GM19351 (cell line): ENCODE measurements around the gene ECHS1.

Experiments
- ATAC-seq: cut with Tn5 transposase; IDR thresholded peaks from one replicate; pipeline ENCODE4 v1.9.1; 2021; ENCODE audit warnings: mild to moderate bottlenecking, moderate library complexity; ENCODE audit not compliant: unreplicated experiment

The ECHS1 gene

DNA sequence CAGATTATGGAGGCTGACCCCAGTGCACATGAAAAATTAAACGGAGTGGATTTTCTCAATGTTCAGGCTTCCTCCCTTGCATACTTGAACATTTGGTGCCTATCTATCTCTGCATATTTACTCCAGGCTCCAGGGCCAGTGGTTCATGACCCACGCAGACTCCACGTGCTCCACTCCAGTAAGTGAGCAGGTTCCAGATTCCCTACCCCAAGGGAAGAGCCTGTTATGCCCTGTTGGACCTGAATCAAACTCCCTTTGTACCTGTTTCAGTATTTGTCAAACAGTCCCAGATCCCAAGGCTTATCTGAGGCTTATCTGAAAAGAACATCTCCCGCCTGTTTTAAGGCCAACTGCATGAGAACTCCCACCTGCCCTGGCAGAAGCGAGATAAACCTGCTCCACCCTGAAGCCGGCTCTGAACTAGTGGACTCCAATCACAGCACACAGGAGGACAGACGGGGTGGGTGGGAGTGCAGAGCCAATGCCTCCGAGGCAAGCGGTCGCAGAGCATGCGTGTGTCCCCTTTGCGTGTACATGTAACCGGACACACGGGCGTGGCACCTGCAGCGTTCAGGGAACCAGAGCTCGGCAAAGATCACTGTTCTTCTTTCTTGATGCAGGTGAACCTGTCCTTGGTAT lies 13.1 kb downstream of the ECHS1 start:
- ATAC-seq = no peak

DNA sequence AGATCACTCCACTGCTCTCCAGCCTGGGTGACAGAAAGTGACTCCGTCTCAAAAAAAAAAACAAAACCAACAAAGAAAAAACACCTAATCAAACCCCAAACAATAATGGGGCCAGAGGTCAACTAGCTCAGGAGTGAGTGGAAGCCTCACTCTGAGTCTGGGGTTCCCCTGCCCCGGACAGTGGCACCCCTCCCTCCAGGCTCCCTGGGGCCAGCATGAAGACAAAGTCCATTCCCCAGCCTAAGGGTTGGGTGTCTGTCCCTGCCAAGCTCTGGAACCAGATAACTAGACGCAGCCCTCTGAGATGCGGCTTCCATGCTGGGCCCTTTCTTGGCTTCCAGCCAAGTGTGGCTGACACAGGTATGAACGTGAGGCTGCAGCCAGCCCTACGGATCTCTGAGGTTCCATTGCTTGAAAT lies 13.6 kb downstream of the ECHS1 start:
- ATAC-seq = no peak

DNA sequence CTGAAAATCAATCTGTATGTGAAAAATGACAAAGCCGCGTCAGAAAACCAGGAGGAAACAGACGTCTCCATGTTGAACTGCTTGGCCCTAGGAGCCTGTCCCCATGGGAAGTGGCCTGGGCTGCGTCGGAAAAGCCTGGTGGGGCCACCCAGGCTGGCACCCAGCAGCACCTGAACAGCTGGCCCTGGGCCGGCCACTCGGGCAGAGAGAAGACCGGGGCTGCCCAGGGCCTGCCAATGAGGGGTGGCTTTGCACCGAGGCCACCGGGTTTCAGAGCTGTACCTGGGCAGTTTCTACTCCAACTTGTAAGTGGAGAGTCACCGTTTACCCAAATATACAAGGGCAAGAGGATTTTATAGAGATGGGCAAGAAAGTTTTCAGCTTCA lies 14.2 kb downstream of the ECHS1 start:
- ATAC-seq = no peak

DNA sequence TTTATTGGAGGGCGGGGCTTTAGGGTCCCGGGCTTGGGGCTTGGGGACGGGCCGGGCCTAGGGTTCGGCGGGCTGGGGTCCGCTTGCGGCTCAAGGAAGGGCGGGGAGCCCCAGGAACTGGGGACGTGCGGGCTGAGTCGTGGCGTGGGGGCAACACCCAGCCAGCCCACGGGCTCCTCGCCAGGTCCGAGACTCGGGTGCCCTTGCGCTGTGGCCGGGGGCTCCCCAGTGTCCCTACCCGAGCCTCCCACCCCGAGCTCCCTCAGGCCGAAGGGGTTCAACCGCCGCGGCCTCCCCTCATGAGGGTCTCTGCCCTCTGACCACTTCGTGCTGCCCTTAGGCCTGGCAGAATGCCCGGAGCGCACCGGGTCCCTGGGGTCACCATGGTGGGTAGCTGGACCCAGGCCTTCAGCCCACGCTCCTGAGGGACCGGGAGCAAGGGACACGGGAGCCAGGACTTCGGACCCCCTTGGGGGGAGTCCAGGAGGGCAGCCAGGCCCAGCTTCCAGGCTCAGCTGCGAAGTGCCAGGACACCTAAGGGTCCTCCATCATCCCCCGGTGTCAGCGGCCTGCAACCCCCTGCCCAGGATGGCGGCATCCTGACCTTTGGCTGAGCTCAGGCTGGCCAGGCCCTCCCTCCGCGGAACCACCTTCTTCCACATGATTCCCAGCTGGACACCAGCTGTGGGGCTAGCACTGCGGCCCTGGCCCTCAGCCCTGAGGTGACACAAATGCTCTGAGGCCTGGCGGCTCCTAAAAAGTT lies 14.8 kb downstream of the ECHS1 start:
- no peak for ATAC-seq

DNA sequence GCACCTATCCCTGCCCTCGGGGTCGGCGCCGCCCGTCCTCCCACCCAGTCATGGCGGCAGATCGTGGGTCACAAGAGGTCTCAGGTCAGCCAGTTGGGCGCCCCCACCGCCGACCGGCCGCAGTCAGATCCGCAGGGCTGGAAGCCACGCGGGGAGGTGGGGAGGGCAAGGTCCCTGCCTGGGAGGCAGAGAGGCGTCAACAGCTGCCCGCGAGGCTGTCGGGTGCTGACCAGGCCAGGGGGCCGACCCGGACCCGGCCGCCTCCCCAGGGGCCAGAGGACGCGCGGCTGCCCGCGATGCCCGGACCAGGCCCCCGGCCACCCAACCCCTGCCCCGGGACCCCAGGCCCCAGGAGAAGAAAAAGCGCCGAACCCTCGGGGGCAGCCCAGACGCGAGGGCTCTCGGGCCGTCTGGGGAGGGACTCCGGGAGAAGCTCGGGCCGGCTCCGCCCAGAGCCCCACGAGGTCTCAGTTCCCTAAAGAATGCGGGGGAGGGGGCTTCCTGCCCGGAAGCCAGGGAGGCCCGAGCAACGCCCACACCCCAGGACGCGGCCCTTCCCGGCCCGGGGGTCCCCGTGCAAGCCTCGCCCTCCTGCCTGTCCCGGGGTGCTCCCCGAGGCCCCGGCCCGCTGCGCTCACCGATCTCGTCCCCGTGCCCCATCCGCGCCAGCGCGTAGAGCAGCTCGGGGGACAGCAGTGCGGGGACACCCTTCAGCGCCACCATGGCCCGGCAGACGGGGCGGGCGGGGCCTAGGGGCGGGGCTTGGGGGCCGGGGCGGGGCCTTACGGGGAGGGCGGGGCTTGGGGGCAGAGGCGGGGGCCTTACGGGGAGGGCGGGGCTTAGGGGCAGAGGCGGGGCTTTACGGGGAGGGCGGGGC lies 15.6 kb downstream of the ECHS1 start, which contains the start of gene FUOM:
FUOM (minus strand) TSS at position 735 of the 877 bp plus-strand sequence; CDS start at position 723, 12 bp downstream.
- ATAC-seq = peak; percentile 77

DNA sequence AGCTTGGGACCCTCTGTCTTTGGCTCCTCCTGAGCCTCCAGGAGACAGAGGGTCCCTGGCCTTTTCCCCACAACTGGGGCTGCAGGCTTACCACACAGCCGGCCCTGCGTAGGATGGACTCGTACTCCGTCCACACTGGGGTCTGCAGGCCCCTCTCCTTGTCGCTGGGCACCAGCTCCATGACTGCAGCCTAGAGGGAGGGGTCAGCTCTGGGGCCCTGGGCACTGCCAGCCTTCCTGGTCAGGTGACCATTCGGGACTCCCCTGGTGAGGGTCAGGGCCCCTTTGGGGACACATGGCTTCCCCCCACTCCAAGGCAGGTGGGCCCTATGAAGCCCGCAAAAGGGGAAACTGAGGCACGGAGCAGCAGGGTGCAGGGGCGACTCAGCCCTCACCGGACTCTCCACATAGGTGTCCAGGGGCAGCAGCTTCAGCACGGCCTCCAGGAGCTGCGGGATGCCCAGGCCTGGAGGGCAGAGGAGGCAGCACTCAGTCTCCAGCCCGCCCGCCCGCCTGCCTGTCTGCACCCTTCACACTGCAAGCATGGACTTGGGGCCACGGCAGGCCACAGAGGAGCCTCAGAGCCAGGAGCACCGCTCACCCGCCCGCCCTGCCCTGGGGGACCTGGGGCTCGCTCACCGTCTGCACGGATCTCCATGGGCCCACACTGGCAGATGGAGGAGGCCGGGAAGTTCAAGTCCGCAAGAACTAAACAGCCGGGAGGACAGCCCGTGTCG lies 16.4 kb downstream of the ECHS1 start:
- ATAC-seq = peak; percentile 4

DNA sequence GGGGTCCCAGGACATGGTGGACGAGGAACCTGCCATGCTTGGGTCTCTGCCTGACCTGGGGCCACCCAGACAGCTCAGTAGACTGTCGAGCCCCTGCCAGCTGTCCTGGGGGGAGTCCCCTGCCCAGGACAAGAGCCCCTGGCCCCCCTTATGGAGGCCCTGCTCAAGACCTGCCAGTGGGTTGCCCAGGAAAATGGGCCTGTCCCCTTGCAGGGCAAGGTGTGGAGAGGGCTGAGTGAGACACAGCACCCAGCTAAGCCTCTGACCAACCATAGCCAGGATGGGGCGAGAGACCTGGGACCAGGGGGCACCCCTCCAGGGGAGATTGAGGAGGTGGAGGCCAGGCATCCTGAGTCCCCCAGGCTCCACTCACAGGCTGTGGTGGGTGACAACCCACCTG lies 17.2 kb downstream of the ECHS1 start:
- ATAC-seq = no peak

DNA sequence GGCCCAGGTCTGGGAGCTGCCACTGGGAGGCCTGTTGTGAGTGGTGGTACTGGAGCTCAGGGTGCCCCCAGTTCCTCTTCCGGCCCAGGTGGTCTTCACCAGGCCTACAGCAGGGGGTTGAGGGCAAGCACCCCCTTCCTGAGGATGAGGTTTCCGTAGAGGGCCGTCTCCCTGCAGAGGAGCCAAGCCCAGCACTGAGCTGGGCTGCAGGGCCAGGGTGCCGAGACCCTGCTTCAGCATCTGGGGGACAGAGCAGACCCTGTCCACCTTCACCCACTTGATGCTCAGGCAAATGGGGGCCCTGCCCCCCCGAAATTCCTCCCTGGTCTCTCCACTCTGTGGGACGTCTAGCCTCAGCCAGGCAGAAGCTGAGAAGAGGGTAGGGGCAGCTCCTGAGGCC lies 17.9 kb downstream of the ECHS1 start:
- no peak for ATAC-seq

DNA sequence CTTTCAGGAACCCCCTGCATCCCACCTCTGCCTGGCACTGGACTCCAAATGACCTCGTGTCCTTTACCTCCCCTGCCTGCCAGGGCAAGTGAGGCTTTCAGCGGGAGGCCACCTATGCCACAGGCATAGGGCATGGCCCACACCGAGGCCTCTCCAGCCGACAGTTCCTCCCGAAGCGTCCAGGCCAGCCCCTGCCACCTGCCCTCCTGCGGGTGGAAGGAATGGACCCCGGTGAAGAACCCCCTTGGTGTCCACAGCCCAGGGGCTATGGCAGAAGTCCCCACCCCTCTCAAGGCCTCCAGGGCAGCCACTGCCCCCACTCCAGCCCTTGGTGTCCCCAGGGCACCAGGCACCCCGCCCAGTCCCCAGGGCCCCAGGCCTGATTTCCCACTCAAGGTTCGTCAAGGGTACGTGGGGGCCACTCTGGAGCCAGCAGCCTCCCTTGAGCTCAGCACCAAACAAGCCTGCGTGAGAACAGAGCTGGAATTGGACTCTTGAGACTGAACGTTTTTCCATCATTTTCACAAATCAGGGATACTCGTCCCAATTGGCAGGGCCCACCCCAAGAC lies 18.4 kb downstream of the ECHS1 start:
- no peak for ATAC-seq

DNA sequence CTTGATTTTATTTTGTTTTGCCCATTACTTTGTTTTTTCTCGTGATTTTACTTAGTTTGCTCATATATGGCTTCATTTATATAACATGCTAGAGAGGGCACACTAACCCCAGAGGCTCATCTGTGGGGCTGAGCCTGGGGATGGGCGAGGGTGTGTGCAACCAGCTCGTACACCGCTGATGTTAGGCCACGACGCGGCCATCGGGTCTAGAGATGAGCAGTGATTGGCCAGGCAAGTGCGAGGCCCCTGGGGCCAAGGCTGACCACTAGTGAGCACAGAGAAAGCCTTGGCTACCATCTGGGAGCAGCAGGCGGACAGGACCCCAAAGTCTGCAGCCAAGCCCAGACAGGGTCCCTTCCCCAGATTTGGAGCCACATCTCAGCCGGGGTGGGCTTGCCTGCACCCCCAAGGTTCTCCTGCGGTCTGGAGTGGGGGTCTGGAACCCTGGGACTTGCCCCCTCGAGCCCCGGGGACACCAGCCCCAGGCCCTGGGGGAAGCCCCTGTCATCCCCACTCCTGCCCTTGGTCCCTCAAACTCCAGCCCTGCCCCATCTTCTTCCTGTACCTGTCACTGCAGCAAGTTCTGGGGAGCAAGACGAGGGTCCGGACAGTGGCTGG lies 19.1 kb downstream of the ECHS1 start:
- ATAC-seq = no peak

DNA sequence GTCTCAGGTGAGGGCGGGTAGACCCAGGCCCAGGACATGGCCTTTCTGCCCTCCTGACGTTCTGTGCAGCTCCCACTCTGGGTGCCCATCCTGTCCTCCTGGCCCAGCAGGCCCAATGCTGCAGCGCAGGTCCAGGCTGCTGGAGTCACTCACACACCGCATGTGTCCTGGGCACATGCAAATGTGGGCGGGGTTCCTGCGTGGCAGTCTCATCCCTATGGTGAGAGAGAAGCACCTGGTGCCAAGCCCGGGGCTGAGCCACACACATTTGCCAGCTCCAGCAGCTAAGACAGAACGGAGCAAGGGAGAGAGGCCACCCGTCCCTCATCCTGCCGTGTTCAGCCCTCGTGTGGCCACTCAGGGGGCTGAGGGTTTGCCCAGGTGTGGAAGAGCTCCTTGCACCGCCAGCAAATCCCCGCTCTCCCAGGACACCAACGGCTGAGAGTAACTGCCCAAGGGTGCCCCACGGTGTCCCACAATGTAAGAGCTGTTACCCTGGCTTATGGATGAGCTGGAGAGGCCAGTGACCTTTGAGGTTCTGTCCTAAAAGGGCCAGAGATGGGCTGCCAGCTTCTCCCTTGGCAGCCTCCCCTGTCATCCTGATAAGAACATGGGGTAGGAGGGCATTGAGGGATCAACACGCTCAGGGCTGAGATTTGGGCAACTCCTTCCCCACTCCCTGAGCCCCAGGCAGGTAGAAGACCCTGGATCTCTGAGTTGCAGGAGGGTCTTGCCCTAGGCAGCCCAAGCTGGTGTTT lies 19.8 kb downstream of the ECHS1 start:
- ATAC-seq = no peak

DNA sequence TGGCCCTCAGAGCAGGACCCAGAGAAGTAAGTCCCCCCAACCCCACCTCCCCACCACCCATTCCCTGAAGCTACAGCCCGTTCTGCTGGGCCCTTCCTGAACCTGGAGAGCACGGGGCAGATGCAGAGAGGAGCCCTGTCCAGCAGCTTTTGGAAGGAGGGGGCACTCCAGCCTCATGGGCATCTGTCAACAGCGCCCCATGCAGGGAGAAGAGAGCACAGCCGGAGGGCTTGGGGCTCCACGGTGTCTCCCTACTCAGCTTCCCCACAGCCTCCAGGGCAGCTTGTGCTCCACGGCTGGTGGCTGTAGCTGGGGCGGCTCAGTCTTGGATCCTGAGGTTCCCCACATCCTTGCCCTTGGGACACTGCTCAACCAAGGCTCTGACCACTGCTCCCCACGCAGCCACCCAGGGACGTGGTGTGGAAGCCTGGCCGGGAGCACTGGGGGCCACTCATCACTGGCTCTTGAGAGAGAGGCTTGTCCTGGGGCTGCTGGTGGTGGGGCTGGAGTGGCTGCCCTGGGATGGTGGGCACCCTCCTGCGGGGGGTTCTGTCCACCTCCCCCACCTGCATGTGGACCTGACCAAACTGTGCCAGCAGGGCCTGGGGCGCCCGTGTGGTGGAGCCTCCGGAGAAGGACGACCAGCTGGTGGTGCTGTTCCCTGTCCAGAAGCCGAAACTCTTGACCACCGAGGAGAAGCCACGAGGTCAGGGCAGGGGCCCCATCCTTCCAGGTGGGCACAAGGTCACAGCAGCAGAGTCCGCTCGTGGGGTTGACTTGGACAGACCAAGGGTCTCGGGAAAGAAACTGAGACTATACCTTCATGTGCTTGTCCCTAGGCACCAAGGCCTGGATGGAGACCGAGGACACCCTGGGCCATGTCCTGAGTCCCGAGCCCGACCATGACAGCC lies 21.5 kb downstream of the ECHS1 start:
- no peak for ATAC-seq

DNA sequence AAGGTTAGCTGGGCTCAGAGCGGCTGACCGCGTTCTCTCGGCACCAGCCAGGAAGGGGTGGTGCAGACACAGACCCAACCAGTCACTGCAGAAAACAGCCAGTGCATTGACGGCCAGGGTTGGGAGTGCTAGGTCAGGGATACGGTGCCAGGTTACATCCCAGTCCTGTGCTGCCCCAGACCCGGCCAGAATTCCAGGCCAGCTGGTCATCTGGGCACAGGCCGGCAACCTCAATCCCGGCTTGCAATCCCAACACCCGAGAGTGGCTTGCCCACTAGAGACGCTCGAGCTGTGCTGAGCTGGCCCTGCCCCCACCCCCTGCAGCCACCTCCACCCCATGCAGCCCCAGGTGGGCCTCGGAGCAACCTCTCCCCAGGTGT lies 22.2 kb downstream of the ECHS1 start:
- ATAC-seq = no peak

DNA sequence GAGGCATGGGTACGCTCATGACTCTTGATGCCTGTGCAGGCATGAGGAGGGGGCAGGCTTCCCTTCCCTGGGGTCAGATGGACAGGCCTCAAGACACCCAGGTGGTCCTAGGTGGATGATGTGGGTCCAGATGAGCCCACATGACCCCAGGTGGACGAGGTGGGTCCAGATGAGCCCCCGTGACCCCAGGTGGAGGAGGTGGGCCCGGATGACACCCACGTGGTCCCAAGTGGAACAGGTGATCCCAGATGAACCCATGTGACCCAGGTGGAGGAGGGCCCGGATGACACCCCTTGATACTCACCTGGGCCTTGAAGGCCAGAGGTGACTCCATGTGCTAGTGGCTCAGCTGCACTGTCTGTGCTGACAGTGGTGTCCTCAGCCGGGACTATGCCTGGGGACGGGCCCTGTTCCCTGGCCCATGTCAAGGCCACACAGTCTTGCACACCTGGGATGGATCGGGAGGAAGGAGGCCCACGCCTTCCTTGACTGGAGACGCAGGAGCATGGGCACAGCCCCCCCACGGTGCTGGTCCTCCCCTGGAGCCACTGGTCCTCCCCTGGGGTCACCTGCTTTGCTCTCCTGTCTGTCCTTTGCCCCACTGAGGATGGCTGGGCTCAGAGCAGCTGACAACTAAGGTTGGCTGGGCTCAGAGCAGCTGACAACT lies 22.7 kb downstream of the ECHS1 start:
- no peak for ATAC-seq

DNA sequence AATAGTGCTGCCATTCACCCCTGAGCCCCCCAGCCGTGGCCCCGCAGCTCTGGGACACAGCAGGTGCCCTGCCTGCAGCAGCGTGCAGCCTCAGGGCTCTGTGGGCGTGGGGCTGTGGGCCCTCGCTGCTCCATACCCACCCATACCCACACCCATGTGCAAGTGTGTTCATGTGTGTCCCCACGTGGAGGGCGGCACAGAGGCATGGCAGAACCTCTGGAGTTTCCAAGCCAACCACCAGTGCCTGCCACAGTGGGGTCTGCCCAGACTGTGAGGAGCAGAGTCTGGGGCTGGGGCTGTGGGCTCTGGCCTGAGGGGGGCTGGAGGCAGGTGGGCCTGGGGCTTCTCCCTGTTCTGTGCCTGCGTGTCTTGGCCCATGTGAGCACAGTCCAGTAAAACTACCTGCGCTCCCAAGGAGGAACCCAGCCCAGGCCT lies 23.6 kb downstream of the ECHS1 start:
- no peak for ATAC-seq

DNA sequence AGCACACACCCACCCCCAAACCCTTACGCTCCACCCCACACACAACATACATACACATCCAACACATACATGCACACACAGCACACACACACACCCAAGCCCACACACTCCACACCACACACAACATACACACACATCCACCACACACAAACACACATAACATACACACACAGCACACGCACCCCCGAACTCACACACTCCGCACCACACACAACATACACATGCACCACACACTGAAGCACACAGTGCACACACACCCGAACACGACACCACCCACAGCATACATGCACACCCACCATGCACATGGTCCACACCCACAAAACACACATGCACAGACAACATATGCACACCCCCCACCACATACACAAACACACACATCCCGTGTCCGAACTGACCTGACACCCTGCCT lies 24.0 kb downstream of the ECHS1 start:
- no peak for ATAC-seq

DNA sequence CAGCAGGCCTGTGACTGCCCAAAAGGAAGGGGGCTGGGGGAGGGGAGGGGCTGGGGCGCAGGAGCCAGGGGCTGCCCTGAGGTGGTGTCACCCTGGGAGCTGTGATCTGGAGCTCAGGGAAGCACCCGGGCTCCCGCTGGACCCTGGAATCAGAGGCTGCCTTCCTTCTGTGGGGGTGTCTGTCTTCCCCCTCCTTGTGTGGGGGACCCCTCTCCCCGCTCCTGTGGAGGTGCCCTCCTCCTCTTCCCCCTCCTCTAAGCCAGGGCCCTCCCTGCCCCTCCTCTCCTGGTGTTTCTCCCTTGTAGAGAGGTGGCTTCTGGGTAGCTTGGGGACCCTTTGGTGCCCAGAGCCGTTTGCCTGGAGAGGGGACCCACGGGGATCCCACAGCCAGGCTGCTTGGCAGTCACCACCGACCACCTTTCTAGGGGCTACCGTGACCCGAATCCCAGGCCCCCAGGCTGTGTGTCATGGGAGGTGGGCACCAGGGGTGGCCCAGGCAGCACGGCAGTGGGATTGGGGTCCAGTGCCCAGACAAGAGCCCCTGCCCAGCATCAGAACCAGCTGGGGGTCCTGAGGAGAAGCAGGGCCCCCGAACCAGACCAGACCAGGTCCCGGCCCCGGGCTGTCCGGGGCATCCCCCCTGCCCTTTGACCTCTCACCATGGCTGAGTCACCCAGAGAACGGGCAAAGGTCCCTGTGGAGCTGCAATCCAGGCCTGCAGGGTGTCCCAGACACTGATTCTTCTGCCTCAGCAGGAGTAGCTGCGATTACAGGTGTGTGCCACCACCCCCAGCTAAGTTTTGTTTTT lies 25.2 kb downstream of the ECHS1 start:
- ATAC-seq = no peak
